Epithelial cell of prostate (primary cell): Measurements from ENCODE around the gene N4BP2.

ENCODE experiments used
- DNase-seq: peaks from one replicate; pipeline ENCODE4 v3.0.0-alpha.2; 2011; ENCODE audit warnings: low read depth, low spot score
- H3K27ac ChIP-seq: fragments of 450-650 bp; 2 replicates; pipeline ENCODE4 v1.5.1; 2017; ENCODE audit warnings: mild to moderate bottlenecking

The N4BP2 gene

DNA sequence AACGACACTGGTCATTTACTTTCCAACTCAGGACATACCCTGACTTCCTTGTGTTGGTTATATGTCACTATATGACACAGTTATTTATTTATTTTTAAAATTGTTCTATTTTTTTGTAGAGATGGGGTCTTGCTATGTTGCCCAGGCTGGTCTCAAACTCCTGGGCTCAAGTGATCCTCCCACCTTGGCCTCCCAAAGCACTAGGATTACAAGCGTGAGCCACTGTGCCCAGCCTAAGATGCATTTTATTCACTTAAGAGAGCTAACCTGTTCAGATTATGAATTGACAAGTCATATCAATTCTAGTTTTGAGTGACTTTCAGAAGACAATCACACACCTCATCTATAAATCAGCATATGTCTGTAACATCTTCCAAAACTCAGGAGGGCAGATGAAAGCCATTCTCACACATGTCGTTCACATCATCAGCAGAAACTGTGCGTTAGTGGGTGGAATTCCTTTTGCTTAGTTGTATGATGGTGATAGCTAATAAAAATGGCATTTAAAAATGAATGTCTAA lies 130.8 kb downstream of the N4BP2 start:
- H3K27ac ChIP-seq, result peak overlapping the region; percentile 98
- DNase-seq, result no peak

DNA sequence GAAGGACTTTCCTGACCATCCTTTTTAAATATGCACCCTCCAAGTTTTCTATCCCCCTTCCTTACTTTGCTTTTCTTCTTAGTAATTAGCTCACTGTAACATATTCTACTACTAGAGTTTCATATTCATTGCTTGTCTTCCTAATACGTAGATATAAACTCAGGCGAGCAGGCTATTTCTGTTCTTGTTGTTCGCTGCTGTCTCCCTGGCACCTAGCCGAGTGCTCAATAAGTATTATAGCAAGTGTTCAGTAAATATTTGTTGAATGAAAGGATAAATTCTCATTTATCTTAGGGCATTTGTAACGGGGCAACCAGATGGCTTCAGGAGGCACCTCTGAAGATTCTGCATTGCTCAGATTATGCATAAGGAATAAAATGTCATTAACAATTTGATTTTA lies 133.4 kb downstream of the N4BP2 start:
- DNase-seq, result no peak
- H3K27ac ChIP-seq, result peak overlapping the region; percentile 60

DNA sequence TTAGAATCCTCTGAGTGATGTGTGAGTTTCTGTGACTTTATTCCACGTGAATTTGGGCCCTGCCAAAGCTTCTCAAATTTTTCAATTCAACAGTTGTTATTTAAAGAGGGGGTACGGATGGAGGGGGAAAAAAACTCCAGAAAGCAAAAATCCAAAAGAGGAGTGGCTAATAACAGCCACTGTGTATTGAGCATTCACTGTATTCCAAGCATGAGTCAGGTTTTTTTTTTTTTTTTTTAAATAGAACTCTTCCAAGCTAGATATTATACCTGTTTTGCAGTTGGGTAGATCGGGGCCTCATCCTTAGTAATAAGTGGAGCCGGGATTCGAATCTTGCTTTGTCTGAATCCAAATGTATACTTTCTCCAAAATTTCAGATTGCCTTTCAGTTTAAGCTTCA lies 133.8 kb downstream of the N4BP2 start:
- no peak for DNase-seq
- H3K27ac ChIP-seq, result peak overlapping the region; percentile 60

DNA sequence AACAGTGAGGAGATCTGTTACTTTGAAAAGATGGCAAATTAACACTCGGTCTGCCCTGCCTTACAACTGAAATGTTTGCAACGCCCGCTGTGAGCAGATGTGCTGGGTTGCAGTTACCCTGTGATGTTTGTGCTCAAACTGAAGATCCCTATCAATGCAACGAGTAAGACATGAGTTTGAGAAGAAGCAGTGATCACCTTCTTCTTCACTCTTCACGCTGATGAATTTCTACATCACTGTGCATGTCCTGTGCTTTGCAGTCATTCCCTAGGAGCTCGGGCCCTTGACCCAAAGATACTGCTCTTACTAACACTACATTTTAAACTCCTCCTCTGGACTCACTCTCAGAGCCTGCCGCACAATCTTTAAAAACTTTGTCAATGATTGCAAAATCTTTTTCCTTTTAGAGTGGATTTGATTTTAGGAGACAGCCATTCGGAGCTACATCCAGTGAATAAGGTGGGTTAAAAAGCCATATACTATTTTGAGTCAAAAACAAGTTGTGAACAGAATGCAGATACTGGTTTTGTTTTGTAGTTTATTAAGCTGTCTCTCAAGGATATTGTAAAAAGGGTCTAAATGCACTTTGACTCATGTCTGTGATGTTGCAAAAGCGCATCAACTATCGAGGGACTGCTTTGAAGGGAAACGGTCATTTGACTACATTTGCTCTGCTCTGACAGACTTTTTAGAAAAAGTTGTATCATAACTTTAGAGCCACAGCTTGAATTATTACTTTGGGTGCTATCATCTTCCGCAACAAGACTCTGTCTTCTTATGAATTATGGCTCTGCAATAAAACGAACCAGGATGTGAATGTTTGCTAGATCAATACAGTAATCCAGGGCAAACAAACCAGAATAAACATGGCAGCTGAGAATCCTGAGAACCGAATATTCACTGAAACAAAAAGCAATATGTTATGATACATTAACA lies 134.5 kb downstream of the N4BP2 start:
- DNase-seq, result peak; percentile 33
- H3K27ac ChIP-seq, result peak overlapping the region; percentile 60

DNA sequence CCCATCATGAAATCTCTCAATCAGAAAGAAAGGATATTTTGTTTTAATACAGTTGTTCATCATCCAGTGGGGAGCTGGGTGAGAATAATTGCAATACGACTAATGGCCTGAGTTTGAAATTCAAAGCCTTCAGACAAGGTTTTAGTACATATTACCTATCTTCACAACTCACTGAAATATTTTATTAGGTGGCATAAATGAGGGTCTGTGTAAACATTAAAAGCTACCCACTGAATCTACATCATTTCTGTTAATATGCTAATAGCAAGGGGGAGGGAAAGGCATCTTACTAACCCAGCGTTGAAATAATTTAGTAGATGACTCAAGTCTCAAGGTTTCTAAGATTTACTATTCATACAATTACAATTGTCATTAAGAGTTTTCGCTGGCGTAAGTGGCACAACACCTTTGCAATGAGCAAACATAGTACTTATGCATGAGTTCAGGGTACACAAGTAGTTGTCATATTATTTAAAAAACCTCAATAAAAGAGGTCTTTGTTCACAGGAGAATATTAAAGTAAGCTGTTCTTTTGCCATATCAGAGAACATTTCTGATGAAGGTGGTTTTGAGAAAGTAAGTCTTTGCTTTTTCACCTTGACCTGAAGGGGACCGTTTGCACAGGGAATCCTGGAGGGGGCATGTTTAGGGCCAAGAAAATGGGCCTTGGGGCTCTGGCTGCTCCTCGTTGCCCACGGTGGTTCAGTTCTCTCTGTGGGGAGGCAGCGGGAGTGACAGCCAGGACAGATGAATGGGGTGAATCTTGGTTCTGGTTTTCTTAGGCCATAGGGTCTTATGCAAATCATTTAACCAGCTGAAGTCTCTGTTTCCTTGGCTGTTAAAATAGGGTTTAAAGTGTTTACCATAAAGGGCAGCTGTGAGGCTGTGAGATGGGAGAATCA lies 135.7 kb downstream of the N4BP2 start:
- no peak for DNase-seq
- H3K27ac ChIP-seq, result peak overlapping the region; percentile 60

DNA sequence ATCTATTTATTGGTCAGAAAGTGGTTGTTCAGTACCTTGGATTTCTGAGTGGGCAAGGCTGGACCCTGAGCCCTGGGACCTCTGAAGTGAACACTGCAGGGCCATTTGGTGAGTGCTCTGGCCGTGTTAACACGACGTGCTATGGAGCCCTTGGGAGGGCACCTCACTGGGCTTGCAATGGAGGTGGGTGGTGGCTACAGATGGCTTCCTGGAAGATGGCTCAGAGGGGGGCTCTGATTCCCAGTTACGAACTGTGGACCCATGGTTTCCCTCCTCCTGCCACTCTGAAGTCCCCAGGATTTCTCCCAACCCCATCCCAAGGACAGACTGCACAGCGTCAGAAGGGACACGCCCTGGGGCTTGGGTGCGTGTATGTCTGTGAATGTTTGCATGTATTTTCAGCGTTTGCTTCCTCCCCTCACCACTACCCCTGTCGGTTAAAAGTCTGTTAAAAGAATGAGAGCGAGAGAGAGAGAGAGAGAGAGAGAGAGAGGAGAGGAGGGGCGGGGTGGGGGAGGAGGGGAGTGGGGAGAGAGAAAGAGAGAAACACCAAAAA lies 136.4 kb downstream of the N4BP2 start:
- peak overlapping the region; percentile 60 for H3K27ac ChIP-seq
- DNase-seq, result no peak

DNA sequence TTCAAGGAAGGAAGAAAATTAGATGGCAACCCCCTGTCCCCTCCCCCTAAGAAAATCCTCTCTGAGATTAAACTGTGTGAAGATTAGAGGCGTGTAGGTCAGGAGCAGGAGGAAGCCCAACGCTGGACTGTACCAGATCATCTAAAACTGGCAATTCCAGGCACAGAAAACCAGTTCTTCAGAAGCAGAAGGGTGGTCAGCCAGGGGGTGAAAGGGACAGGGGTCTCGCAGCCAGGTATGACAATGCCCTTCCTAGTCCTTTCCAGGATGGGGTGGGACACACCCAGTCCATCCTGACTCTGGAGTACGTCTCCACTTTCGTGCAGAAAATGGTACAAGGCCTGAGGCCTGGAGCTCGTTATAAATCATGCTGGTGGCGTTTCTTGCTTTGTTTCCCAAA lies 136.9 kb downstream of the N4BP2 start:
- no peak overlapping the region for H3K27ac ChIP-seq
- DNase-seq, result no peak

DNA sequence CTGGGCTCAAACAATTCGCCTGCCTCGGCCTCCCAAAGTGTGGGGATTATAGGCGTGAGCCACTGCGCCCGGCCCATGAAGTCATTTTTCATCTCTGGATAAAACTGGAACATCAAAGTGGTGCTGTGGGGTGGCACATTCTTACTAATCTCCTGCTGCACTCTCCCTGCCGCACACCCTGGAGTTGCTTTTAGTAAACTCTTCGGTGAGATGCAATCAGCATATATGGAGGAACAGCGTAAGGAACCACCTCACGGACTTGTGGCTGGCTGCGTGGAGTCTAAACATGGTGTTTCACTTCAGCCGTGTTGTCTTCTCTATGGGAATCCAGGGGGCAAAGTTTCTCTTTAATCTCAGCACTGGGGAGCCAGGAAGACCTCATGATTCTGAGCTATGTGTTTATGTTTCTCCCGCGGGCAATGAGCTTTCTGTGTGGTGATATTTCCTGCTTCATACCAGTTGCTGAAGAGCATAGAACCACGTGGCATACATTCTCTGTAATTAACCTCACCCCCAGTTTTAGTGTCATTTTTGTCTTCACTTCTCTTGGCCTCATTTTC lies 138.0 kb downstream of the N4BP2 start:
- DNase-seq, result no peak
- no peak overlapping the region for H3K27ac ChIP-seq

DNA sequence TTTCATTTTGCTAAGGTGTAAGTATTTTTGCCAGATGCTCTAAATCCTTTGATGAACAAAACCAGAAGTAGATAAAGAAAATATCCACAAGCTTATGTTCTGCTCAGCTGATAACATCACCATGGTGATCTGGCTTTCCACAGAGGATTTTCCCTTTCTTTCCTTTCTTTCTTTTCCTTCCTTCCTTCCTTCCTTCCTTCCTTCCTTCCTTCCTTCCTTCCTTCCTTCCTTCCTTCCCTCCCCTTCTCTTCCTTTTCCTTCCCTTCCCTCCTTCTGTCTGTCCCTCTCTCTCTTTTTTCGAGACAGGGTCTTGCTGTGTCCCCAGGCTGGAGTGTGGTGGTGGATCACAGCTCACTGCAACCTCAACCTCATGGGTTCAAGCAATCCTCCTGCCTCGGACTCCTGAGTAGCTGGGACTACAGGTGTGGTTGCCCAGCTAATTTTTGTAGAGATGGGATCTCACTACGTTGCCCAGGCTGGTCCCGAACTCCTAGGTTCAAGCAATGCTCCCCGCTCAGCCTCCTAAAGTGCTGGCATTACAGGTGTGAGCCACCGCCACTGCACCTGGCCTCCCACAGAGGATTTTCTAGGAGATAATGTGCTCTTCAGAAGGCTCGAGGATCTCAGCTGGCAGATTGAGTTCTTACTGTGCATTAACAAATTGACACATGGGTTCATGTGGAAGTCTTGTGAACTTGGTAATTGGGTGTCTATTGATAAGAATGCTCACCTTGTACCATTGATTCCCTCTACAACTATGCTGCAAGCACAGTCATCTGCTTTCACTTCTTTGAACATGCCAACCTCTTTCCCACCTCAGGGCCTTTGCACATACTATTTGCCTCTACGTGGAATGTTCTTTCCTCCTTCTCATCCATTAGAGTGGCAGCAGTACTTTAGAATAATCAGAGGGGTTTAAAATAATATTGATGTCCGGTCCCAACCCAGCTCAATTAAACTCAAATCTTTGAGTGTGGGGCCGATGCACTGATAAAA lies 138.8 kb downstream of the N4BP2 start:
- no peak for DNase-seq
- no peak overlapping the region for H3K27ac ChIP-seq

DNA sequence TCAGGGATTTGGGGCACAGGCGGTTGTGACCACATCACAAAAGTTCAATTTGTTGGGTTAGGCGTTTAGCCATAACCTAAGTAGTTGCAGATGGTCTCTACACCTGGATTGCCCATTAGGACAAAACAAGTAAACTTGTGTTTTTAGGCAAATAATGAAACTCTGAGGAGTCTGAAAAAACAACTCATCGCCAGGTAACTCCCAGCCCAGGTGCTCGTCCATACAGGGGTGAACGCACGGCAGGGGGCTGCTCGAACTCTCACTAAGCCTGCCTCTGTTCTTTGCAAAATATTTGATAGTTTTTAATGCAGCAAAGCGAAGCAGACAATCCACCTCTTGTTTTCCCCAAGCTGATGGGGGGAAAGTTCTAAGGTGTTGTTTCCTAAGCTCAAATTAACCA lies 139.6 kb downstream of the N4BP2 start:
- H3K27ac ChIP-seq, result no peak overlapping the region
- DNase-seq, result no peak

DNA sequence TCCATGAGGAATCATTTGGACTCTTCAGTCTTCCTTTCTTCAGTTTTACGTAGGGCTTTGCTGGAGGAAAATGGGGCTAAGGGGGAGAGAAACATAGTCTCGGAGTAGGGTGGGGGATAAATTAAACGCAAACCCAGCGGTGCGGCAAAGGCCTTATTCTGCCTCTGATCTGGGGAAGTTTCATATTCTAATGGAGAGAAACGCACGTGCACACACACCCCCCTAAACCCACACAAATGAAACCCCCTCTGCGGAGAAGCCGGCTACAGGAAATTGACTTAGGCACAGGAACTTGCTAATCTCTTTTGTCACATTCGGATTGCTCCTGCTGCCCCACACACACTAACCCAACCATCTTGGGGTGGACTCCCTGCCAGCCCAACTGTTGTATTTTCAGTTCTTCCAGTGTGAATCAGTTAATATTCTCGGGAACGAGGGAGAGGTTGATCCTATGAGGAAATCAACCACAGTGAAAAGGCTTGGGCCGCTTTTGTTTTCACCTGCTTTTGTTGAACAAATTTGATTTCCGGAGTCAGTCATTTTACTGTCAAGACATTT lies 140.2 kb downstream of the N4BP2 start, which contains the start of gene RHOH:
Gene RHOH (plus strand): TSS at position 308 of the 558 bp plus-strand sequence. CDS start 46,356 bp downstream, outside the sequence.
- no peak for DNase-seq
- no peak within 1 kb of the TSS for H3K27ac ChIP-seq

DNA sequence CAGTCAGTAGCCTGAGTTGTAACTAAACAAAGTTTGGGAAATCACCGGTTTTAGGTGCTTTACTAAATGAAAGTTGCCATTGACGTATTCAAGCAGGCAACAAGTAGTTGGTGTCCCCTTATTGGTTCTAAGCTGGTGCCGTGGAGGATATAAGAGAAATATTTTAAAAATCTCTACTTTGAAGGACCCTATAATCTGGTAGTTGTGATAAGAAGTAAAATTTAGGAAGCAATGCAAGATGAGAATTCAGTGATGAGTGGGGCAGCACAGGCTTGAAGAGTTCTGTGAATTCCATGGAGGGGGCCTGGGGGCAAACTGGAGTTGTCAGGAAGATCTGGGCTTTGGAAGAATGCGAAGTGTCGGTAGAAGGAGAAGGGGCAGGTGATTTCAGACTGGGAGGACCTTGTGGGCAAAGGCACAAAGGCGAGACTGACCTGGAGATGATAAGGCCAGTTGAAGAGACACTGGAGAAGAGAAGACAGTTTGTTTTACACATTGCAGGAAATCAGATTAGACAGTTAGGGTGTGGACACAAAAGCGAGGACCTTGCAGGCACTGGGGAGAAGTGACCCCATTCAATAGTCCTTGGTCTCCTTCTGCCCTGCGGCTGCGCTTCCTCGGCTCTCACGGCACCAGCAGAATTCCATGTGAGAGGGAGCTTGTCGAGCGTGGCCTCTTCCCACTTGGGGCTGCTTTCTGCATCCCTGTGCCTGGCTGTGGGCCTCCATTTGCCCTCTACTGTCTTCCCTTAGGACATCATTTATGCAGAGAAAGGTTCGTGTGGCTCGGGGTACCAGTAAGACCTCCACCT lies 141.4 kb downstream of the N4BP2 start:
- no peak for DNase-seq
- H3K27ac ChIP-seq, result no peak overlapping the region

DNA sequence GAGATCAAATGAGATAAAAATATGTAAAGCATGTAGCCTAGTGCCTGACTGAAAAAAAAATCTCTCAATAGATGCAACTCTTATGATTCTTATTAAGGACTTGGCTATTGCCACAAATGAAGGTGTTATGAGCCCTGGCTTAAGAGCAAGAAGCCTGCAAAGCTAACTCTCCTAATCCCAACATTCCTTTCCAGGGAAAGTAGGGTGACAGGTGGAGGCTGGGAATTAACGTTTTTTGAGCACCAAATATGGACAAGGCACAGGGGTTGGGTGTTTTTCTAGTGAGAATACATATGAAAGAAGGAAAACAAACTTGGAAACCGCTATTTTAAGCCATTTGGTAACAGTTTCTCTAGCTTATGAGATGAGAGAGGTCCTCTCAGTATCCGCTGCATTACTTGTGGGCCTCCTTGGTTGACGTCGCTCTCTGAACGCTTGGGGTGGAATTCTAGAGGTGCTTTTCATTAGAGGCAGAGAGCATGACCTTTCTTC lies 142.6 kb downstream of the N4BP2 start:
- no peak for DNase-seq
- no peak overlapping the region for H3K27ac ChIP-seq

DNA sequence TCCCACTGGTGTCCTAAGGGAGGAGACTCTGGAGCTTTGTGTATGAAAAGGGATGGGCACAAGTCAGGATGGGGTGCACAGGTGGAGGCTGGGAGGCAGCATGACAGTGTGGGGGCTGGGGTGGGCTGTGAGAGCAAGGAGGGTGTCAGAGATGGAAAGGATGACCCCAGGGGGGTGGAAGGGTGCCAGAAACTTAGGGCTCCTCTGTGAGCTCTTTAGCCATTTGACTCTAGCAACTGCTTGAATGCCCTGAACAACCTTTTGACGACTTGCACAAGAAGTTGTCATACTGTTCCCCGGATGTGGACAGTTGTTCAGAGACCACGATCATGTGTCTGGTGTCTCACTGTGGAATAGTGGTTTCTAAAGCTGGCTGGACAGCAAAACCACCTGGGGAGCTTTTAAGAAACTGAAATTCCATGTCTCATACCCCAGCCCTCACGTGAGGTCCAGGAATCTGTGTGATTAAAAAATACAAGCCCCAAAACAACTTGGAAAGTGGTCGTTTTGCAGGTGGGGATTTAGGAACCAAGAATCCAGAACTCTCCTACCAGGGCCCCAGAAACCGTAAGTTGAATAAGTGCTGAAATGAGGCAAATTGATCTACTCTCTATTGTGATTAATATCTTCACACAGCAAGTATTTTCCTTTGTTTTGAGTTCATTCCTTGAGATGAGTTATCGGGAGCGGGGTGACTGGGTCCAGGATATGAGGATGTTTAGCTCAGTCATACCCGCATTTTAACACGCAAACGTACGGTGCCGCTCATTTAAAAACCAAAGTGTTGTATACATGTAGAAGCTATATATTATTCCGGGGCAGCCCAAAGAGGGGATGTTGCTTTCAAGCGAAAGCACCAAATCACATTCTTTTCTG lies 143.6 kb downstream of the N4BP2 start:
- no peak for DNase-seq
- H3K27ac ChIP-seq, result no peak overlapping the region

DNA sequence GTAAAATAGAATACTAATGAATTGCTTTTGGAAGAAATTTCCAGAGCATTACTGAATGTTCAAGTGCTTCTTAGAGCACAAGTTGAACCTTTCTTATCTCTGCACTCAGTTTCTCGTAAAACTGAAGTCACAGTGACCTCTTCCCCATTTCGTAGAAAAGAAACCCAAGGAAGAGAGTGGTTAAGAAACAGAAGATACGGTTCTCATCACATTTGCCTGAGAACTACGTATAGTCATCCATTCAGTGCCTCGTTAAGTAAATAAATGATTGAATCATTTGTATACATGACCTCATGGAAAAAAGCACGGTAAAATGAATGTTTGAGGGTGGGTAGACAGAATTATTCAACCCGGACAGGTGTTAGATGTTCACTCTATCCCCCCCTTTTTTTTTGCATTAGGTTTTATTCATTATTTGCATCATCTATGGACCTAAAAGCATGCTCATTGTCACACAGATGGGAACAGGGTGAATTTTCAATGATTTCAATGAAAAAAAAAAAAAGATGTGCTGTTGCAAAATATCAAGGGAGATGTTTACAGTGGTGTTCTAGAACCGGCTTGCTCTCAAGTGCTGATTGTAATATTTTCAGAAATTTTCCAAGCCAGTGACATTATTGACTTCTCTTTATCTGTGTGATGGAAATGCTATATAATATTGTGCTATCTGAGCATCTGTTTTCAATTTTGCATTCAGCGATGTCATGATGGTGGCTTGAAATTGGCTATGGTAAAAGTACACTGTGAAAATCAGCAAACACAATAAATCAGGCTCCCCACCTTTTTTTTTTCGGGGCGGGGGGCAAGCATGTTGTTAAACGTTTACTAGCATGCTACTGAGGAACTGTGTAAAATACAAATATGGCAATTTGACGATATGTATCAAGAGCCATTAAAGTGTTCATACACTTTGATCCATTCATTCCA lies 144.5 kb downstream of the N4BP2 start:
- no peak for DNase-seq
- H3K27ac ChIP-seq, result no peak overlapping the region

DNA sequence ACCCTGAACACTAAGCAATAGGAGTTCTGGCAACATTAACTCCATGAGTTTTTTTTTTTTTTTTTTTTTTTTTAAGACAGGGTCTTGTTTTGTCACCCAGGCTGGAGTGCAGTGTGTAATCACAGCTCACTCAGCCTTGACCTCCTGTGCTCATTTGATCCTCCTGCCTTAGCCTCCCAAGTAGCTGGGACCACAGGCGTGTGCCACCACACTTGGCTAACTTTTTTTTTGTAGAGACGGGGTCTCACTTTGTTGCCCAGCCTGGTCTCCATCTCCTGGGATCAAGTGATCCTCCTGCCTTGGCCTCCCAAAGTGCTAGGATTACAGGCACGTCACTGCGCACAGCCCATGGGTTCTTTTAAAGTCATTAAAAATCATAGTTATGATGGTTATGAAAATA lies 145.2 kb downstream of the N4BP2 start:
- no peak for DNase-seq
- H3K27ac ChIP-seq, result no peak overlapping the region
